Activated naive CD8-positive, alpha-beta T cell treated with anti-CD3 and anti-CD28 coated beads for 36 hours (primary cell): ENCODE results near the gene LONP2. TPM values are rescaled to one million over a fixed set of nuclear protein-coding genes. Genes with fewer than 3 reads are reported as not detected.
"Not testable (repeated sequence)": the region's sequence is repeated elsewhere in the genome, so short reads cannot be mapped to it uniquely, and the experiment has no call there.

ENCODE experiments used
- DNase-seq: peaks from one replicate; pipeline ENCODE4 v3.0.0; 2021
- H3K27ac Mint-ChIP-seq: one replicate; pipeline ENCODE4 v1.8.0; 2022; ENCODE audit warnings: mild to moderate bottlenecking, moderate library complexity, mixed read lengths
- H3K27me3 Mint-ChIP-seq: one replicate; pipeline ENCODE4 v1.8.0; 2022; ENCODE audit warnings: mild to moderate bottlenecking, mixed read lengths
- H3K36me3 Mint-ChIP-seq: one replicate; pipeline ENCODE4 v1.8.0; 2021; ENCODE audit warnings: mild to moderate bottlenecking, mixed read lengths
- H3K4me1 Mint-ChIP-seq: one replicate; pipeline ENCODE4 v1.8.0; 2021; ENCODE audit warnings: mixed read lengths
- H3K4me3 Mint-ChIP-seq: one replicate; pipeline ENCODE4 v1.8.0; 2022; ENCODE audit warnings: mild to moderate bottlenecking, moderate library complexity, mixed read lengths
- H3K9me3 Mint-ChIP-seq: one replicate; pipeline ENCODE4 v1.8.0; 2022; ENCODE audit warnings: mixed read lengths
- total RNA-seq, 2 experiments: library from RNA; stranded (reverse); gene quantifications; one replicate each; pipeline ENCODE4 v1.2.3, GENCODE V29; 2021

LONP2 gene
- total RNA-seq, 2 experiments from 2014 or later = 52.2 to 53.0 TPM

GRCh38 chr16:48223490-48223889 lies 20.6 kb upstream of the LONP2 start:
- peaks cover 2% of the 10 kb centered on the region for H3K9me3 Mint-ChIP-seq
- H3K27ac Mint-ChIP-seq = no peak overlapping the region
- no peaks in the 10 kb centered on the region for H3K36me3 Mint-ChIP-seq
- H3K27me3 Mint-ChIP-seq = peaks cover 3% of the 10 kb centered on the region
- DNase-seq = no peak
- no peak overlapping the region for H3K4me3 Mint-ChIP-seq
- H3K4me1 Mint-ChIP-seq = peaks cover 4% of the 10 kb centered on the region

GRCh38 chr16:48225456-48225855 lies 18.6 kb upstream of the LONP2 start:
- no peaks in the 10 kb centered on the region for H3K36me3 Mint-ChIP-seq
- H3K27me3 Mint-ChIP-seq = peaks cover 3% of the 10 kb centered on the region
- no peaks in the 10 kb centered on the region for H3K9me3 Mint-ChIP-seq
- DNase-seq = no peak
- no peak overlapping the region for H3K27ac Mint-ChIP-seq
- peaks cover 4% of the 10 kb centered on the region for H3K4me1 Mint-ChIP-seq
- H3K4me3 Mint-ChIP-seq = no peak overlapping the region

- H3K27ac Mint-ChIP-seq = peak overlapping the region; percentile 82
- H3K4me3 Mint-ChIP-seq = peak overlapping the region; percentile 15
- H3K9me3 Mint-ChIP-seq = no peaks in the 10 kb centered on the region
- no peaks in the 10 kb centered on the region for H3K36me3 Mint-ChIP-seq
- peak; percentile 39 for DNase-seq
- H3K4me1 Mint-ChIP-seq = peaks cover 17% of the 10 kb centered on the region
- peaks cover 3% of the 10 kb centered on the region for H3K27me3 Mint-ChIP-seq
Observed at GRCh38 chr16:48231727-48232492, 12.2 kb upstream of the LONP2 start.

- Mint-ChIP-seq H3K9me3 (no peaks in the 10 kb centered on the region), H3K4me3 (peak overlapping the region; percentile 15), H3K4me1 (peaks cover 17% of the 10 kb centered on the region), H3K27ac (peak overlapping the region; percentile 82), H3K27me3 (peaks cover 3% of the 10 kb centered on the region), H3K36me3 (no peaks in the 10 kb centered on the region)
- peak; percentile 21 for DNase-seq
Observed at GRCh38 chr16:48232493-48233040, 11.5 kb upstream of the LONP2 start.

GRCh38 chr16:48234630-48235029 lies 9.5 kb upstream of the LONP2 start:
- H3K9me3 Mint-ChIP-seq = no peaks in the 10 kb centered on the region
- no peaks in the 10 kb centered on the region for H3K27me3 Mint-ChIP-seq
- no peak overlapping the region for H3K27ac Mint-ChIP-seq
- H3K4me3 Mint-ChIP-seq = no peak overlapping the region
- H3K4me1 Mint-ChIP-seq = peaks cover 17% of the 10 kb centered on the region
- no peak for DNase-seq
- no peaks in the 10 kb centered on the region for H3K36me3 Mint-ChIP-seq

GRCh38 chr16:48235058-48235555 lies 9.0 kb upstream of the LONP2 start:
- DNase-seq = no peak
- no peaks in the 10 kb centered on the region for H3K36me3 Mint-ChIP-seq
- no peak overlapping the region for H3K27ac Mint-ChIP-seq
- H3K27me3 Mint-ChIP-seq = no peaks in the 10 kb centered on the region
- H3K4me1 Mint-ChIP-seq = peaks cover 17% of the 10 kb centered on the region
- H3K4me3 Mint-ChIP-seq = no peak overlapping the region
- H3K9me3 Mint-ChIP-seq = peaks cover 4% of the 10 kb centered on the region

GRCh38 chr16:48235556-48236136 lies 8.5 kb upstream of the LONP2 start:
- Mint-ChIP-seq H3K36me3 (no peaks in the 10 kb centered on the region), H3K9me3 (peaks cover 6% of the 10 kb centered on the region), H3K27me3 (no peaks in the 10 kb centered on the region), H3K4me3 (no peak overlapping the region), H3K27ac (no peak overlapping the region), H3K4me1 (peaks cover 17% of the 10 kb centered on the region)
- DNase-seq = no peak

GRCh38 chr16:48236286-48236685 lies 7.8 kb upstream of the LONP2 start:
- Mint-ChIP-seq H3K36me3 (no peaks in the 10 kb centered on the region), H3K4me1 (peaks cover 17% of the 10 kb centered on the region), H3K4me3 (no peak overlapping the region), H3K9me3 (peaks cover 6% of the 10 kb centered on the region), H3K27ac (no peak overlapping the region), H3K27me3 (no peaks in the 10 kb centered on the region)
- DNase-seq = no peak

- H3K36me3 Mint-ChIP-seq, H3K4me1 Mint-ChIP-seq, H3K27me3 Mint-ChIP-seq, DNase-seq, H3K9me3 Mint-ChIP-seq, H3K27ac Mint-ChIP-seq, H3K4me3 Mint-ChIP-seq: not testable (repeated sequence)
Observed at GRCh38 chr16:48240147-48240546, 4.0 kb upstream of the LONP2 start.

GRCh38 chr16:48244863-48245195 lies 729 bp downstream of the LONP2 start:
- Mint-ChIP-seq H3K9me3 (peaks cover 5% of the 10 kb centered on the region), H3K27ac (peak overlapping the region; percentile 88), H3K36me3 (peaks cover 7% of the 10 kb centered on the region), H3K4me1 (peaks cover 23% of the 10 kb centered on the region), H3K4me3 (peak overlapping the region; percentile 89), H3K27me3 (no peaks in the 10 kb centered on the region)
- DNase-seq = no peak

GRCh38 chr16:48246066-48246465 lies 2.0 kb downstream of the LONP2 start:
- Mint-ChIP-seq H3K36me3 (peaks cover 7% of the 10 kb centered on the region), H3K27me3 (no peaks in the 10 kb centered on the region), H3K9me3 (no peaks in the 10 kb centered on the region), H3K4me1 (peaks cover 26% of the 10 kb centered on the region), H3K27ac (no peak overlapping the region), H3K4me3 (peak overlapping the region; percentile 89)
- DNase-seq = no peak

GRCh38 chr16:48247311-48247710 lies 3.2 kb downstream of the LONP2 start, which contains the start of gene ABCC11:
TSS of gene ABCC11 (minus strand) at chr16:48247539. CDS start at chr16:48231921, 15,618 bp downstream.
- Mint-ChIP-seq H3K36me3 (peaks cover 7% of the 10 kb centered on the region), H3K4me1 (peaks cover 33% of the 10 kb centered on the region), H3K27me3 (no peaks in the 10 kb centered on the region), H3K9me3 (no peaks in the 10 kb centered on the region), H3K27ac (no peak within 1 kb of the TSS), H3K4me3 (peak within 1 kb of the TSS; percentile 48)
- DNase-seq = no peak

GRCh38 chr16:48250520-48251278 lies 6.6 kb downstream of the LONP2 start:
- Mint-ChIP-seq H3K4me1 (peaks cover 29% of the 10 kb centered on the region), H3K36me3 (peaks cover 11% of the 10 kb centered on the region), H3K27ac (no peak overlapping the region), H3K4me3 (no peak overlapping the region), H3K27me3 (no peaks in the 10 kb centered on the region), H3K9me3 (no peaks in the 10 kb centered on the region)
- no peak for DNase-seq

GRCh38 chr16:48252013-48252412 lies 7.9 kb downstream of the LONP2 start:
- H3K27ac Mint-ChIP-seq = no peak overlapping the region
- H3K9me3 Mint-ChIP-seq = no peaks in the 10 kb centered on the region
- H3K36me3 Mint-ChIP-seq = peaks cover 14% of the 10 kb centered on the region
- H3K4me1 Mint-ChIP-seq = peaks cover 20% of the 10 kb centered on the region
- H3K27me3 Mint-ChIP-seq = no peaks in the 10 kb centered on the region
- no peak for DNase-seq
- no peak overlapping the region for H3K4me3 Mint-ChIP-seq

GRCh38 chr16:48256579-48257177 lies 12.6 kb downstream of the LONP2 start:
- DNase-seq = no peak
- H3K4me1 Mint-ChIP-seq = peaks cover 2% of the 10 kb centered on the region

More at GRCh38 chr16:48256579-48257177, 12.6 kb downstream of the LONP2 start:
- Mint-ChIP-seq H3K27ac (peak overlapping the region; percentile 14), H3K9me3 (no peaks in the 10 kb centered on the region), H3K36me3 (peaks cover 35% of the 10 kb centered on the region), H3K4me3 (no peak overlapping the region), H3K27me3 (no peaks in the 10 kb centered on the region)
